B cell (primary cell): Measurements from ENCODE around the gene SERPINE1. TPM values are rescaled to one million over a fixed set of nuclear protein-coding genes. Genes with fewer than 3 reads are reported as not detected.

Experiments used
- ATAC-seq: fragments of 200-7000 bp; cut with Tn5 transposase; one replicate; pipeline ENCODE4 v1.10.0; 2021; ENCODE audit warnings: low read depth, mild to moderate bottlenecking, moderate number of reproducible peaks, moderate library complexity
- CTCF ChIA-PET: fragments of 350-600 bp; sonication (Branson Sonifier 250); formaldehyde crosslinking; loops from one replicate; lab custom pipeline; 2021; ENCODE audit warnings: antibody characterized with exemption, inconsistent platforms; lab: Charles Lee
- POLR2A ChIA-PET: fragments of 350-600 bp; sonication (Branson Sonifier 250); formaldehyde crosslinking; loops from one replicate; lab custom pipeline; 2021; ENCODE audit warnings: antibody characterized with exemption; lab: Charles Lee
- DNase-seq: peaks from one replicate; pipeline ENCODE4 v3.0.0; 2013
- H2AFZ ChIP-seq: 2 replicates; pipeline ENCODE4 v1.6.1; 2012; ENCODE audit warnings: mild to moderate bottlenecking, low read depth, low read length; ENCODE audit not compliant: insufficient read depth, poor library complexity, severe bottlenecking
- H3K27ac ChIP-seq, 2 donors: 1 replicate in 1 of 2; 2 replicates in 1 of 2; pipeline ENCODE4 v1.5.1; 2012 to 2013; ENCODE audit warnings: low read length in 2 of 2, mild to moderate bottlenecking in 2 of 2, moderate library complexity in 1 of 2
- H3K27me3 ChIP-seq, 4 experiments: fragments of 200-600 bp in 1 of 4; sonication (generic) in 1 of 4; replicated peaks in 1 of 4; 1 replicate in 2 of 4; 2 replicates in 2 of 4; pipeline versions ENCODE4 v1.6.1 to v1.7.0; 2013 to 2016; ENCODE audit warnings: low read length in 3 of 4, mild to moderate bottlenecking in 2 of 4, mixed read lengths in 1 of 4, moderate library complexity in 1 of 4; ENCODE audit not compliant: insufficient read depth in 4 of 4, control insufficient read depth in 3 of 4; ENCODE audit errors: control extremely low read depth in 1 of 4
- H3K36me3 ChIP-seq, 2 experiments: replicated peaks in 1 of 2; 1 replicate in 1 of 2; 2 replicates in 1 of 2; pipeline versions ENCODE4 v1.6.1 to v1.7.1; 2013; ENCODE audit warnings: low read length in 1 of 2; ENCODE audit not compliant: insufficient read depth in 2 of 2, control insufficient read depth in 1 of 2; ENCODE audit errors: control extremely low read depth in 1 of 2, extremely low read depth in 1 of 2
- H3K4me1 ChIP-seq, 2 donors: fragments of 200-600 bp in 1 of 2; sonication (generic) in 1 of 2; 1 replicate in 1 of 2; 2 replicates in 1 of 2; pipeline versions ENCODE4 v1.5.1 to v1.6.1; 2013 to 2017; ENCODE audit warnings: low read length in 2 of 2; ENCODE audit not compliant: control insufficient read depth in 2 of 2, insufficient read depth in 2 of 2
- H3K4me2 ChIP-seq: replicated peaks from 2 replicates; pipeline ENCODE3; 2012; ENCODE audit warnings: mild to moderate bottlenecking, low read depth, low read length; ENCODE audit not compliant: poor library complexity, severe bottlenecking
- H3K4me3 ChIP-seq, 5 experiments: fragments of 200-600 bp in 1 of 5; sonication (generic) in 1 of 5; 1 replicate in 3 of 5; 2 replicates in 2 of 5; pipeline versions ENCODE4 v1.5.1 to v1.7.0; 2011 to 2016; ENCODE audit warnings: low read length in 4 of 5, mild to moderate bottlenecking in 4 of 5, low read depth in 2 of 5, control low read depth in 1 of 5, moderate library complexity in 1 of 5; ENCODE audit not compliant: insufficient read depth in 1 of 5; ENCODE audit errors: control extremely low read depth in 1 of 5, extremely low read depth in 1 of 5
- H3K79me2 ChIP-seq: fragments of 200-600 bp; sonication (generic); one replicate; pipeline ENCODE4 v1.6.0; 2016; ENCODE audit warnings: low read length; ENCODE audit not compliant: control insufficient read depth, insufficient read depth
- H3K9ac ChIP-seq: fragments of 200-600 bp; sonication (generic); 2 replicates; pipeline ENCODE4 v1.6.1; 2017; ENCODE audit warnings: mild to moderate bottlenecking, low read length, moderate library complexity
- H3K9me3 ChIP-seq, 3 donors: one replicate each; pipeline versions ENCODE4 v1.6.1 to v1.7.1; 2013; ENCODE audit warnings: low read length in 2 of 3; ENCODE audit not compliant: control insufficient read depth in 2 of 3, insufficient read depth in 1 of 3; ENCODE audit errors: control extremely low read depth in 1 of 3
- H4K20me1 ChIP-seq: 2 replicates; pipeline ENCODE4 v1.6.0; 2012; ENCODE audit warnings: mild to moderate bottlenecking, low read length; ENCODE audit not compliant: insufficient read depth, control insufficient read depth, poor library complexity, severe bottlenecking
- H3K27ac Mint-ChIP-seq: one replicate; pipeline ENCODE4 v1.8.0; 2021; ENCODE audit warnings: mixed read lengths
- H3K27me3 Mint-ChIP-seq: one replicate; pipeline ENCODE4 v1.8.0; 2021; ENCODE audit warnings: mixed read lengths
- H3K4me1 Mint-ChIP-seq: one replicate; pipeline ENCODE4 v1.8.0; 2021; ENCODE audit warnings: mixed read lengths
- H3K4me3 Mint-ChIP-seq: one replicate; pipeline ENCODE4 v1.8.0; 2021; ENCODE audit warnings: mixed read lengths
- H3K9me3 Mint-ChIP-seq: one replicate; pipeline ENCODE4 v1.8.0; 2022; ENCODE audit warnings: mixed read lengths; ENCODE audit not compliant: insufficient read depth
- CTCF ChIP-seq: fragments of 200-600 bp; IDR thresholded peaks from one replicate; pipeline ENCODE4 v1.8.0; 2022; ENCODE audit warnings: antibody characterized with exemption, mild to moderate bottlenecking
- EZH2 ChIP-seq: IDR thresholded peaks from 2 replicates; pipeline ENCODE4 v1.6.1; 2012; ENCODE audit warnings: borderline replicate concordance, low read depth, mild to moderate bottlenecking, moderate library complexity, low read length; ENCODE audit not compliant: insufficient read depth, poor library complexity, severe bottlenecking
- WGBS: methylation state at CpG from one replicate; pipeline ENCODE4 v1.1.5; 2013; ENCODE audit warnings: missing lambda C conversion rate; ENCODE audit not compliant: insufficient coverage; 5-methylcytosine and 5-hydroxymethylcytosine counted together
- intact Hi-C: fragments of 100-400 bp; cut with micrococcal nuclease; formaldehyde crosslinking; loops from one replicate; pipeline ENCODE4 v1.10.0; 2022
- polyA plus RNA-seq: library from polyadenylated mRNA; depleted of rRNA; stranded (reverse); fragments of >200 nt; gene quantifications from 2 replicates; pipeline ENCODE4 v1.2.3, GENCODE V29; 2012
- total RNA-seq, 2 donors: library from RNA; stranded (reverse); fragments of 120-200 nt in 1 of 2; gene quantifications; 1 replicate in 1 of 2; 2 replicates in 1 of 2; pipeline versions ENCODE4 v1.2.3 to v1.2.4, GENCODE V29; 2013 to 2022

The SERPINE1 gene
- total and polyA plus RNA-seq, 2 donors (not counting 1 experiment from before 2014, with no cell fraction given), result 0.07 to 0.09 TPM

GRCh38 chr7:101172854-101173751 is 46.2 kb downstream of the SERPINE1 start:
- no peaks in the 10 kb centered on the region for H3K36me3 ChIP-seq
- peaks cover 44% of the 10 kb centered on the region for H3K4me1 Mint-ChIP-seq
- no peak overlapping the region for H3K9ac ChIP-seq
- no peak for TF ChIP-seq CTCF
- no peak for TF ChIP-seq EZH2
- ChIA-PET CTCF (interaction anchor here (0.9 to 1.3 kb wide), 3 partner anchors 8 to 283 kb away, joined by 3 to 7 read pairs (median 3); partner anchors contain the start of genes UFSP1 and VGF), POLR2A (no interaction called here)
- peaks cover 53 to 59% of the 10 kb centered on the region in 2 donors for H3K4me1 ChIP-seq
- DNase-seq (peak; percentile 41), ATAC-seq (no peak)
- H2AFZ ChIP-seq, result no peak overlapping the region
- H3K79me2 ChIP-seq, result no peaks in the 10 kb centered on the region
- WGBS, result 6% methylated on average over 46 of the region's 53 CpGs
- H3K9me3 Mint-ChIP-seq, result no peaks in the 10 kb centered on the region
- no peak overlapping the region for H3K27ac ChIP-seq
- H3K9me3 ChIP-seq, result peaks cover 0 to 51% (median 1%) of the 10 kb centered on the region in 3 donors
- H3K27ac Mint-ChIP-seq, result peak overlapping the region; percentile 56
- H3K27me3 ChIP-seq, result peaks cover 0 to 100% (median 84%) of the 10 kb centered on the region in 4 experiments
- intact Hi-C loops, result no loop called here
- peaks cover 82% of the 10 kb centered on the region for H3K27me3 Mint-ChIP-seq
- peak overlapping the region in 1 of 5 experiments; percentile 23 for H3K4me3 ChIP-seq
- H3K4me2 ChIP-seq, result peak overlapping the region; percentile 56
- no peaks in the 10 kb centered on the region for H4K20me1 ChIP-seq
- H3K4me3 Mint-ChIP-seq, result peak overlapping the region; percentile 50
